Right atrium auricular region (tissue), 2 donors: ENCODE data around the gene DNAAF3. TPM values are rescaled to one million over a fixed set of nuclear protein-coding genes. Genes with fewer than 3 reads are reported as not detected.
A peak's percentile ranks its signal among the peaks of the same experiment; 100 is the strongest.
"Not testable (repeated sequence)": the region's sequence is repeated elsewhere in the genome, so short reads cannot be mapped to it uniquely, and the experiment has no call there.

Source experiments
- DNase-seq: peaks from one replicate; pipeline ENCODE4 v3.0.0-alpha.2; 2019; ENCODE audit warnings: low spot score
- H3K27ac ChIP-seq, 2 donors: fragments of 200-600 bp; sonication (generic); 1 replicate in 1 of 2; 2 replicates in 1 of 2; pipeline ENCODE4 v1.5.1; 2016 to 2019
- H3K27me3 ChIP-seq, 2 donors: fragments of 200-600 bp; sonication (generic); one replicate each; pipeline versions ENCODE4 v1.5.1 to v1.6.0; 2017 to 2019
- H3K36me3 ChIP-seq: fragments of 200-600 bp; sonication (generic); one replicate; pipeline ENCODE4 v1.5.1; 2016
- H3K4me1 ChIP-seq, 2 donors: fragments of 200-600 bp; sonication (generic); one replicate each; pipeline versions ENCODE4 v1.5.1 to v1.6.0; 2017 to 2019
- H3K4me3 ChIP-seq, 2 donors: fragments of 200-600 bp; sonication (generic); 1 replicate in 1 of 2; 2 replicates in 1 of 2; pipeline ENCODE4 v1.5.1; 2017 to 2019; ENCODE audit warnings: mild to moderate bottlenecking in 1 of 2, moderate library complexity in 1 of 2
- H3K9me3 ChIP-seq, 2 donors: fragments of 200-600 bp; sonication (generic); one replicate each; pipeline ENCODE4 v1.5.1; 2019
- total RNA-seq, 2 donors: library from RNA; depleted of rRNA; stranded (reverse); fragments of >200 nt; gene quantifications; one replicate each; pipeline ENCODE4 v1.1.0, GENCODE V29; 2016
- TF ChIP-seq, protein P1 (sequence below), 2 donors: fragments of 200-600 bp; sonication (generic); IDR thresholded peaks; one replicate each; pipeline ENCODE4 v1.5.1; 2019; ENCODE audit warnings: antibody characterized with exemption in 2 of 2

The DNAAF3 gene
- total RNA-seq, 2 donors from 2014 or later = 0.89 to 2.7 TPM

DNA sequence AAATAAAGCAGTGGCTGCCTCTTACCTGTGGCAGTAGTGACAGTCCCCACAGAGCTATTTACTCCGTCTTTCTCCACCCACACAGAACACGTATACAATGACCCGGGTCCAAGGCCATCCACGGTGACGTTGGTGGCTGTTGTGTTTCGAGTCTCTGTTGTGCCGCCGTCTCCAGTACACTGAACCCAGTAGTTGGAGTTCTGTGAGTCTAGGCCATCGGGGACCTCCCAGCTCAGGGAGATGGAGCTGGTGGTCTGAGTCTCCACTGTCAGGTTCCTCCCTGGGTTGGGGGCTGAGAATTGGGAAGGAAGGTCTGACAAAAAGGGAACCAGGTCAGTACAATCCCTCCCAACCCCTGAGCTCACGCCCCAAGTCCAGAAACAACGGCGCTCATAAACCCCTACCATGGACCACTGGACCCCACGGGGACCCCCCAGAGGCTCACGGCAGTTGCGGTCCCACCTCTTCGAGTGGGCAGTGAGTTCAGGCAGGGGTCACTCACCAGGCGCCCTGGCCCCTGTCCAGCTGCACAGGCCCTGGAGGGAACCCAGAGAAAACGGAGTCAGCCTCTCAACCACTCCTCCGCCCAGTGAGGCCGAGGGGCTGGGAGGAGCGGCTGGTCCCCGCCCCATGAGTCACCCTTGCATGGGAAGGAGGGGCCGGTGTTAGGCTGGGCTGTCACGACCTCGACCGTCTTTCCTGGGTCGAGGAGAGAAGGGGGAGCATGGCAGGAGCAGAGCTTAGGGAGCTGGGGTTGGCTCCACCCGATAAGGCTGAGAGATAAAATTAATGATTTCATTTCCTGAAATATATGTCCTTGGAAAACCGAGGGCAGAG, 40.5 kb upstream of the DNAAF3 start:
- H3K27ac ChIP-seq = peak overlapping the region in 1 of 2 donors; percentile 27
- no peaks in the 10 kb centered on the region for H3K36me3 ChIP-seq
- TF ChIP-seq, protein P1, sequence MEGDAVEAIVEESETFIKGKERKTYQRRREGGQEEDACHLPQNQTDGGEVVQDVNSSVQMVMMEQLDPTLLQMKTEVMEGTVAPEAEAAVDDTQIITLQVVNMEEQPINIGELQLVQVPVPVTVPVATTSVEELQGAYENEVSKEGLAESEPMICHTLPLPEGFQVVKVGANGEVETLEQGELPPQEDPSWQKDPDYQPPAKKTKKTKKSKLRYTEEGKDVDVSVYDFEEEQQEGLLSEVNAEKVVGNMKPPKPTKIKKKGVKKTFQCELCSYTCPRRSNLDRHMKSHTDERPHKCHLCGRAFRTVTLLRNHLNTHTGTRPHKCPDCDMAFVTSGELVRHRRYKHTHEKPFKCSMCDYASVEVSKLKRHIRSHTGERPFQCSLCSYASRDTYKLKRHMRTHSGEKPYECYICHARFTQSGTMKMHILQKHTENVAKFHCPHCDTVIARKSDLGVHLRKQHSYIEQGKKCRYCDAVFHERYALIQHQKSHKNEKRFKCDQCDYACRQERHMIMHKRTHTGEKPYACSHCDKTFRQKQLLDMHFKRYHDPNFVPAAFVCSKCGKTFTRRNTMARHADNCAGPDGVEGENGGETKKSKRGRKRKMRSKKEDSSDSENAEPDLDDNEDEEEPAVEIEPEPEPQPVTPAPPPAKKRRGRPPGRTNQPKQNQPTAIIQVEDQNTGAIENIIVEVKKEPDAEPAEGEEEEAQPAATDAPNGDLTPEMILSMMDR (IDR thresholded peaks at IDR 0.05) = no peak
- H3K4me1 ChIP-seq = peaks cover 0 to 22% of the 10 kb centered on the region in 2 donors
- peak overlapping the region in 1 of 2 donors; percentile 31 for H3K4me3 ChIP-seq
- H3K27me3 ChIP-seq = no peaks in the 10 kb centered on the region
- peak; percentile 89 for DNase-seq
- H3K9me3 ChIP-seq = no peaks in the 10 kb centered on the region

DNA sequence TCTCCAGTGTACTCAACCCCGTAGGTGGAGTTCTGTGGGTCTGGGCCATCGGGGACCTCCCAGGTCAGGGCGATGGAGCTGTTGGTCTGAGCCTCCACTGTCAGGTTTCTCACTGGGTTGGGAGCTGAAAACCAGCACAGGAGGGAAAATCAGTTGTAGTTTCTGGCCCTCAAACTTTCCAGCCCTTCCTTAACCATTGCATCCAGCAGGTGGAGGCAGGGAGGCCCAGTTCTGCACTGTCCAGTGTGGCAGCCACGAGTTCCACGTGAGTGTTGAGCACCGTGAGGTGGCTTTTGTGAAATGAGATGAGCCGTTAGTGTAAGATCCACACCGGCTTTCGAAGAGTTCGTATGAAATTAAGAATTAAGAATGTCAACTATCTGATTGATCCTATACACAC, 35.8 kb upstream of the DNAAF3 start:
- H3K27ac ChIP-seq, H3K27me3 ChIP-seq, H3K4me1 ChIP-seq, H3K9me3 ChIP-seq, DNase-seq, H3K36me3 ChIP-seq, H3K4me3 ChIP-seq: not testable (repeated sequence)

DNA sequence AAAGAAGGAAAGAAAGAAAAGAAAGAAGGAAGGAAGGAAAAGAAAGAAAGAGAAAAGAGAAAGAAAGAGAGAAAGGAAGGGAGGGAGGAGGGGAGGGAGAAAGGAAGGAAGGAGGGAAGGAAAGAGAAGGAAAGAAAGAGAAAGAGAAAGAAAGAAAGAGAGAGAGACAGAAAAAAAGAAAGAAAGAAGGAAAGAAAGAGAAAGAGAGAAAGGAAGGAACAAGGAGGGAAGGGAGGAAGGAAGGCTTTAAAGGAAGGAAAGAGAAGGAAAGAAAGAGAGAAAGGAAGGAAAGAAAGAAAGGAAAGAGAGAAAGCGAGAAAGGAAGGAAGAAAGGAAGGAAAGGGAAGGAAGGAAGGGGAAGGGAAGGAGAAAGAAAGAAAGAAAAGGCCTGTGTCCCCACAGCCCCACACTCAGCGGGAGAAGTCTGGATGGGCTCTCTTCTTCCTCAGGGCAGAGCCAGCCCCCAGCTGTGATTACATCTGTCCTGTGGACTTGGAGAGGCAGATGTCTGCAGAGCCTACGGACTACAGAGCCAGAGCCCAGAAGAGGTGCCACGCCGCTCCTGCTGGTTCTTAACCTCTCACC, 33.3 kb upstream of the DNAAF3 start:
- Histone ChIP-seq H3K27me3 (no peaks in the 10 kb centered on the region), H3K27ac (no peak overlapping the region), H3K9me3 (no peaks in the 10 kb centered on the region), H3K4me1 (no peaks in the 10 kb centered on the region), H3K4me3 (no peak overlapping the region), H3K36me3 (no peaks in the 10 kb centered on the region)
- TF ChIP-seq, protein P1 (IDR thresholded peaks at IDR 0.05) = no peak
- no peak for DNase-seq

DNA sequence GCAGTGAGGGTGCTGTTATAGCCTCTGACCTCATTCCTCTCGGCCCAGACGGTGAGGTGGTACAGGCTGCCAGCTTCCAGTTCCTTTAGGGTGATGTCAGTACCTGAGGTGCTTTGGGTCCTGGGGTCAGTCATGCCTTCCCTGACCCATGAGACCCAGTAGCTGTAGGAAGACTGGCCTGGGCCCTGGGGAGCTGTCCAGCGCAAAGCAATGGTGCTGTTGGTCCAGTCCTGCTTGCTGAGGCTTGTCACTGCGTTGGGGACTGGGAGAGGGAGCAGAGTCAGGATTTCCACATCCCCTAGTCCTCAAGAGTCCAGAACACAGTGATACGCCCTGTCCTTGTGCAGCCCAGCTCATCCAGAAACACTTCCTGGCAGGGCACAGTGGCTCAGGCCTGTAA, 32.2 kb upstream of the DNAAF3 start:
- DNase-seq = no peak
- no peaks in the 10 kb centered on the region for H3K27me3 ChIP-seq
- H3K4me1 ChIP-seq = no peaks in the 10 kb centered on the region
- no peaks in the 10 kb centered on the region for H3K36me3 ChIP-seq
- H3K27ac ChIP-seq = no peak overlapping the region
- TF ChIP-seq, protein P1 (IDR thresholded peaks at IDR 0.05) = no peak
- no peak overlapping the region for H3K4me3 ChIP-seq
- no peaks in the 10 kb centered on the region for H3K9me3 ChIP-seq

DNA sequence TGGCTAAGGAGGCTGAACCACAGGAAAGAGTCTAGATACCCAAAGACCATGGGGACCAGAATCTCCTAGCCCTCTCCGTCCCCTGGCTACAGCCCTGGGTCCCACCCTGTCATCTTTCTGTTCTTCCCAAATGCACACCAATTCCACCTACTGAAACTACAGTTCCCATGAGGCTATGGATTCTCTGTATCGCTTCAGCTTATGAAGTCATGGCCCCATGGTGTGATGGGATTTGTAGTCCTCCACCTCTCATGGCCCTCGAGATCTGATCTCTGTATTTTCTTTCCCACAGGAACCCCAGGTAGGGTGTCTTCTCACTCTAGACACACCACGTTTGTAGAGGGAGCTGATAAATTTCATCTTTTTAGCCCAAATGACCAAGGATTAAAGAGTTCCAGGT, 31.1 kb upstream of the DNAAF3 start:
- Histone ChIP-seq H3K4me3 (no peak overlapping the region), H3K9me3 (no peaks in the 10 kb centered on the region), H3K27ac (no peak overlapping the region), H3K36me3 (no peaks in the 10 kb centered on the region), H3K27me3 (no peaks in the 10 kb centered on the region), H3K4me1 (no peaks in the 10 kb centered on the region)
- TF ChIP-seq, protein P1 (IDR thresholded peaks at IDR 0.05) = no peak
- no peak for DNase-seq

DNA sequence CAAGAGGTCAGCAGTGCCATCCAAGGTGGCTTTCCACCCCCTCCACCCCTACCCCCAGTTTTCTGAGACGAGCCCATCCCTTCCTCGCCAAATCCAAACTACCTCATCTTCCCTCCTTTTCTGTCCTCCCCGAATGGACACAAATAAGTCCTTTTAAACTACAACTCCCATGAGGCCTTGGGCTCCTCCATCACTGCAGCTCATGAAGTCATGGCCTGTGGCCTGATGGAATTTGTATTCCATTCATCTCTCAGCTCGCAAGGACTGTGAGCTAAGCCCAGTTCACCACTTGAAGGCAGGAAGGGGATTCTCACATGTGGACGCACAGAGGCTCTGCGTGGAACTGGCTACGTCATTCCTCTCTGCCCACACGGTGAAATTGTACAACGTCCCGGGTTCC, 30.4 kb upstream of the DNAAF3 start:
- DNase-seq = no peak
- TF ChIP-seq, protein P1 (IDR thresholded peaks at IDR 0.05) = no peak

More for the DNA sequence above, 30.4 kb upstream of the DNAAF3 start:
- no peak overlapping the region for H3K4me3 ChIP-seq
- H3K27me3 ChIP-seq = no peaks in the 10 kb centered on the region
- no peak overlapping the region for H3K27ac ChIP-seq
- H3K36me3 ChIP-seq = no peaks in the 10 kb centered on the region
- no peaks in the 10 kb centered on the region for H3K4me1 ChIP-seq
- no peaks in the 10 kb centered on the region for H3K9me3 ChIP-seq
